GM12801 (cell line): Measurements from ENCODE around the gene STAT5B.

Experiments used
- TF ChIP-seq, protein P1 (sequence below): IDR thresholded peaks from one replicate; pipeline ENCODE4 v1.5.1; 2011; ENCODE audit warnings: control low read depth; ENCODE audit not compliant: insufficient read length; ENCODE audit errors: extremely low read depth

Gene STAT5B

DNA sequence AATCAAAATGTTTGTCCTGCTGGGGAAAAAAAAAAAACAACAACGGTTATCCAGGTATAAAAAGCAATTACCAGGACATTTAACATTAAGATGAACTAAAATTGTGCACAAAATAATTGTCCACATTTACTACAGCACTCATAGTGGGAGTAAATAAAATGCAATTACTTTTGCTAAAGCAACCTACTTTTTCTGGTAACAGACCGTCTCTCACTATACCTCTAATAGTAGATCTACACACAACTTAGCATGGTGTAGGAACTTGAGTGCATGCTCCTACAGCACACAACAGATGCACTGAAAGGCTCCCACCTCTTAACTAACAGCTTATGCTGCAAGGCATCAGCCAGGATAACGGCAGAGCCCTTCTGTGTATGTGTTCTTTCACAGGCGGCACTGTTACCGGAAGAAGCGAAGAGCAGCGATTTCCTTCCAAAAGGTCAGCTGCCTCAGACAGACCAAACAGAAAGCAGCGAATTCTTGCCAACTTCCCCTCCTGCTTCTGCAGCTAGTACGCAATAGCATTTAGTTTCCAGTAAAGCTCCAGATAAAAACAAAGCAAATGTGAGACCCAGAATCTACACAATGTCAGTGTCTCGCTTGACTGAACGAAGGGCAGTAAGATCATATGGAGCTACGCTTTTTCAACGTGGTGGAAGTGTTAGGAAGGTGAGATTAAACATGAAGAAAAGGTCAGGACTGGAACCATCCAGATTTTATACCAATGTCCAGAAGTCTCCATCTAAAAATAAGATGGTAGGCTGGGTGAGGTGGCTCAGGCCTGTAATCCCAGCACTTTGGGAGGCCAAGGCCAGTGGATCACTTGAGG lies 27.6 kb downstream of the STAT5B start:
- TF ChIP-seq, protein P1, sequence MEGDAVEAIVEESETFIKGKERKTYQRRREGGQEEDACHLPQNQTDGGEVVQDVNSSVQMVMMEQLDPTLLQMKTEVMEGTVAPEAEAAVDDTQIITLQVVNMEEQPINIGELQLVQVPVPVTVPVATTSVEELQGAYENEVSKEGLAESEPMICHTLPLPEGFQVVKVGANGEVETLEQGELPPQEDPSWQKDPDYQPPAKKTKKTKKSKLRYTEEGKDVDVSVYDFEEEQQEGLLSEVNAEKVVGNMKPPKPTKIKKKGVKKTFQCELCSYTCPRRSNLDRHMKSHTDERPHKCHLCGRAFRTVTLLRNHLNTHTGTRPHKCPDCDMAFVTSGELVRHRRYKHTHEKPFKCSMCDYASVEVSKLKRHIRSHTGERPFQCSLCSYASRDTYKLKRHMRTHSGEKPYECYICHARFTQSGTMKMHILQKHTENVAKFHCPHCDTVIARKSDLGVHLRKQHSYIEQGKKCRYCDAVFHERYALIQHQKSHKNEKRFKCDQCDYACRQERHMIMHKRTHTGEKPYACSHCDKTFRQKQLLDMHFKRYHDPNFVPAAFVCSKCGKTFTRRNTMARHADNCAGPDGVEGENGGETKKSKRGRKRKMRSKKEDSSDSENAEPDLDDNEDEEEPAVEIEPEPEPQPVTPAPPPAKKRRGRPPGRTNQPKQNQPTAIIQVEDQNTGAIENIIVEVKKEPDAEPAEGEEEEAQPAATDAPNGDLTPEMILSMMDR = no peak

DNA sequence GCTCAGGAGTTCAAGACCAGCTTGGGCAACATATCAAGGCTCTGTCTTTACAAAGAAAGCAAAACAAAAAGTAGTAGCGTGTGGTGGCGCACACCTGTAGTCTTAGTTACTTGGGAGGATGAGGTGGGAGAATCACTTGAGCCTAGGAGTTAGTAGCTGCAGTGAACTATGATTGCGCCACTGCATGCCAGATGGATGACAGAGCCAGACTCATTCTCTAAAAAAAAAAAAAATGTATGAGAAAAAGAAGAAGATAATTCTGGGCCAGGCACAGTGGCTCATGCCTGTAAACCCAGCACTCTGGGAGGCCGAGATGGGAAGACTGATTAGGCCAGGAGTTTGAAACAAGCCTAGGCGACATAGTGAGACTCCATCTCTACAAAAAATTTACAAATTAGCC lies 28.5 kb downstream of the STAT5B start:
- TF ChIP-seq, protein P1 = no peak

DNA sequence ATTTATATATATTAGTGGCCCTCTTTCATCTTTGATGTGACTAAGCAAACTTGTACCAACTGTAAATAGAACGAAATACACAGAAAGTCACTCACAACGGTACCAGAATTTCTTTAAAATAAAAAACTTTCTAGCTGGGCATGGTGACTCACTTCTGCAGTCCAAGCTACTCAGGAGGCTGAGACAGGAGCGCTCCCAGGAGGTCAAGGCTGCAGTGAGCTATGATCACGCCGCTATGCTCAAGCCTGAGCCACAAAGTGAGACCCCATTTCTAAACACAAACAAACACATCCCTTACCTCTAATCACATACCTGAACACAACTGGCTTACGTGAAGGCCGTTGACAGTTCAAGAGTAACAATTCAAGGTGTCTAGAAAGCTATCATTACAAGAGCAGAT lies 29.7 kb downstream of the STAT5B start:
- TF ChIP-seq, protein P1 = no peak

DNA sequence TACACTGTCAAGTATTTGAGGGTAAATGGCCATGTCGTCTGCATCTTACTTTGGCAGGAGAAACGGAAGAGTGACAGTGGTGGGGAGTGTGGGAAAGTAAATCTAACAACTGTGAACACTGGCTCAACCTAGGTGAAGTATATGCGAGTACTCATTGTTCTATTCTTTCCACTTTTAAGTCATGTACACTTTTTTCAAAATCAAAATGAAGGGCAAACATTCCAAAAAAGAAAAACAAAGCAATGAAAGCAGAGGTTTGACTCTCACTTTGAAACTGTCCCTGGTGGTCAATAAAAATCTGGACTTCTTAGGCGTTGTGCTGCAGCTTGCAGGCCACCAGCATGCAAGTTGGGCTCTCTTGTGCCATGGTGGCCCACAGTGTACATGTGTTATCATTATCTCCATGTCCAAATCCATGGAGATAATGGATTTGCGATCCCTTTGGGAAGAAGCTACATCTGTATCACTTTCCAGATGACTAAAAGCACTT lies 32.7 kb downstream of the STAT5B start:
- TF ChIP-seq, protein P1 = no peak

DNA sequence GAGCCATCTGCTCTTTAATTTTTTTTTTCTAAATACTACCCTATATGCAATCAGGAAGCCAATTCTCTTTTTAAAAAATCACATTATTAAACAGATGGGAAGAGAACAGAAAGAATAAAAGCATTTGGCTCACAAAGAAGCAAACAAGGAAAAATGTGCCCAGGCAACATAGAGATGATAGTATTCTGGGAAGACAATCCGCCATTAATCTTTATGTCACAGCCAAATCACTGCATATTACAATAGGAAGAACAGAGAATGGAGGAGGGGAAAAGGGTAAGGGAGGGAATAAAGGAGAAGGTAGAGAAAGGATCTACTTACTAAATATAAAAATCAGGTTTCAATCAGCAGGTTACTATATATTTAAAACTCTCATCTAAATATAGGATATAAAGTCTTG lies 34.3 kb downstream of the STAT5B start:
- TF ChIP-seq, protein P1 = no peak

DNA sequence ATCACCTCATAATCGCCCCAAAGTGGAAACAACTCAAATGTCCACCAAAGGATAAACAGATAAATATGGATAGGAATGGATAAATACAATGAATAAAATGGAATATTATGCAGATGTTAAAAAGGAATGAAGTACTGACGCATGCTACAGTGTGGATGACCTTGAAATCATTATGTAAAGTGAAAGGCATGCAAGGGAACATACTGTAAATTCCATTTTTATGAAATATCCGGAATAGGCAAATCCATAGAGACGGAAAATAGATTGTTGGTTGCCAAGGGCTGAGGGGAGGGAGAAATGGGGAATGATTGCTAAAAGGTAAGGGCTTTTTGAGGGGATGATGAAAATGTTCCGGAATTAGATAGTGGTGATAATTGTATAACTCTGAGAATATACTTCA lies 36.0 kb downstream of the STAT5B start:
- TF ChIP-seq, protein P1 = no peak

DNA sequence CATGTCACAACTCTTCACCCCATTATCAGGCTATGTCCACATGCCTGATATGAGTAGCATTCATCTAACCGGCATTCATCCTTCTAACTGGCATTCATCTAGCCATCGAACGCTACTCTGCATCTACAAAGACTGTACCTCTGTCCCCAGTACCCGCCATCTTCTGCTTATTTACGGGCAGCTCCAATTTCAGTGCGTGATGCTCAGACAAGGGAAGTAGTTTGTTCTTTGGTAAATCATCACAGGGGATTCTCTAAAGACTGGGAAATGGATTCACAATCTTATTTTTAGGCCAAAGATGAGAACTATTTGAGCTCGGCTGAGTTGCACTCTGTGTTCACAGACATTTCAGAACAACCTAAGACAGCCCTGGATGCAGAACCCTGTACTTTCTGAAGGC lies 39.4 kb downstream of the STAT5B start:
- TF ChIP-seq, protein P1 = no peak
